NCI-H510A treated with DMSO at 0.1 percent for 48 hours (cell line): ENCODE measurements around the gene SLC66A3.

Source experiments
- DNase-seq: peaks from one replicate; lab custom pipeline; 2025; lab: John Stamatoyannopoulos, UW

The SLC66A3 gene

GRCh38 chr2:11155381-11156035, at the start of gene SLC66A3:
Gene SLC66A3, plus strand, starts transcription at chr2:11155467. Its CDS starts 80 bp downstream, at chr2:11155547.
- peak; percentile 82 for DNase-seq

GRCh38 chr2:11109002-11109401, 46.3 kb upstream of the SLC66A3 start:
- DNase-seq = no peak

GRCh38 chr2:11112870-11113428, 42.3 kb upstream of the SLC66A3 start:
- no peak for DNase-seq

- DNase-seq = no peak
Observed at GRCh38 chr2:11117776-11118175, 37.5 kb upstream of the SLC66A3 start.

- DNase-seq = no peak
Observed at GRCh38 chr2:11118761-11119160, 36.5 kb upstream of the SLC66A3 start.

- peak; percentile 45 for DNase-seq
Observed at GRCh38 chr2:11121099-11121822, 34.0 kb upstream of the SLC66A3 start.

GRCh38 chr2:11121823-11122155, 33.5 kb upstream of the SLC66A3 start:
- DNase-seq = no peak

- DNase-seq = no peak
Observed at GRCh38 chr2:11122380-11122779, 32.9 kb upstream of the SLC66A3 start.

- no peak for DNase-seq
Observed at GRCh38 chr2:11123001-11123809, 32.1 kb upstream of the SLC66A3 start.

- DNase-seq = peak; percentile 87
Observed at GRCh38 chr2:11123856-11124759, 31.2 kb upstream of the SLC66A3 start.

- no peak for DNase-seq
Observed at GRCh38 chr2:11124760-11125068, 30.6 kb upstream of the SLC66A3 start.

- peak; percentile 74 for DNase-seq
Observed at GRCh38 chr2:11127761-11128160, 27.5 kb upstream of the SLC66A3 start.

- DNase-seq = peak; percentile 27
Observed at GRCh38 chr2:11128243-11128951, 26.9 kb upstream of the SLC66A3 start.

GRCh38 chr2:11129598-11130449, 25.4 kb upstream of the SLC66A3 start:
- no peak for DNase-seq

GRCh38 chr2:11131166-11131920, 23.9 kb upstream of the SLC66A3 start:
- DNase-seq = no peak

- DNase-seq = no peak
Observed at GRCh38 chr2:11132036-11132671, 23.1 kb upstream of the SLC66A3 start.

- DNase-seq = peak; percentile 19
Observed at GRCh38 chr2:11133238-11133935, 21.9 kb upstream of the SLC66A3 start.

GRCh38 chr2:11133936-11134320, 21.3 kb upstream of the SLC66A3 start:
- DNase-seq = no peak
